ENCODE data around the gene UNC5B.

DNA sequence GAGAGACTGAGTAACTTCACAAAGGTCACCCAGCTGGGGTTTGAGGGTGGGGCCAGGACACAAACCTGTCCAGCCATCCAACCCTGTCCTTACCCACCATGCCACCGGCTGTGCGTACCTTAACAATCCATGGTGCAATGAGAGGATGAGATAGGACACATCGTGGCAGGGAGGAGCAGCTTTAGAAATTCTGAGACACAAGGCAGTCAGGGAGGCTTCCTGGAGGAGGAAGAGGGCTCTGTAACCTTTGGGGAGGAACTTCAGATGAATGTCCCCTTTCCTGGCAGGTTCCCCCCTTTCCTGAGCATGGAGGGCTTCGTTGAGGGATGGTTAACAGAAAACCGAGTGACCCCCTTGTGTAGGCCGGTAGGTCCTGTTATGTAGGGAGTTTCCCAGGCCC lies 71.0 kb downstream of the UNC5B start:
- no peak for TF ChIP-seq POLR2AphosphoS5 (IDR thresholded peaks at IDR 0.05)
- TF ChIP-seq, protein P1, sequence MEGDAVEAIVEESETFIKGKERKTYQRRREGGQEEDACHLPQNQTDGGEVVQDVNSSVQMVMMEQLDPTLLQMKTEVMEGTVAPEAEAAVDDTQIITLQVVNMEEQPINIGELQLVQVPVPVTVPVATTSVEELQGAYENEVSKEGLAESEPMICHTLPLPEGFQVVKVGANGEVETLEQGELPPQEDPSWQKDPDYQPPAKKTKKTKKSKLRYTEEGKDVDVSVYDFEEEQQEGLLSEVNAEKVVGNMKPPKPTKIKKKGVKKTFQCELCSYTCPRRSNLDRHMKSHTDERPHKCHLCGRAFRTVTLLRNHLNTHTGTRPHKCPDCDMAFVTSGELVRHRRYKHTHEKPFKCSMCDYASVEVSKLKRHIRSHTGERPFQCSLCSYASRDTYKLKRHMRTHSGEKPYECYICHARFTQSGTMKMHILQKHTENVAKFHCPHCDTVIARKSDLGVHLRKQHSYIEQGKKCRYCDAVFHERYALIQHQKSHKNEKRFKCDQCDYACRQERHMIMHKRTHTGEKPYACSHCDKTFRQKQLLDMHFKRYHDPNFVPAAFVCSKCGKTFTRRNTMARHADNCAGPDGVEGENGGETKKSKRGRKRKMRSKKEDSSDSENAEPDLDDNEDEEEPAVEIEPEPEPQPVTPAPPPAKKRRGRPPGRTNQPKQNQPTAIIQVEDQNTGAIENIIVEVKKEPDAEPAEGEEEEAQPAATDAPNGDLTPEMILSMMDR (IDR thresholded peaks at IDR 0.05), result no peak

Measured in gastroesophageal sphincter (tissue), 3 donors.